ENCODE data around the gene MPDU1.
"Not testable (repeated sequence)": the region's sequence is repeated elsewhere in the genome, so short reads cannot be mapped to it uniquely, and the experiment has no call there.

The MPDU1 gene

DNA sequence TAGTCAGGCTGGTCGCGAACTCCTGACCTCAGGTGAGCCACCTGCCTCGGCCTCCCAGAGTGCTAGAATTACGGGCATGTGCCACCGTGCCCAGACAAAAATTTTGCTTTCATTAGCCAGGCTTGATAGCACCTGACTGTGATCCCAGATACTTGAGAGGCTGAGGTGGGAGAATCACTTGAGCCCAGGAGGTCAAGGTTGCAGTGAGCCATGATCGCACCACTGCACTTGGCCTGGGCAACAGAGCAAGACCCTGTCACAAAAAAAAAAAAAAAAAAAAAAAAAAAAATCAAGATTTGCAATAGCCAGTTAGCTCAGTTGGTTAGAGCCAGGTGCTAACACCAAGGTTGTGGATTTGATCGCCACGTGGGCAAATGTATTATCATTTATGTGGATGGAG is 37.2 kb downstream of the MPDU1 start:
- no peak for DNase-seq

DNA sequence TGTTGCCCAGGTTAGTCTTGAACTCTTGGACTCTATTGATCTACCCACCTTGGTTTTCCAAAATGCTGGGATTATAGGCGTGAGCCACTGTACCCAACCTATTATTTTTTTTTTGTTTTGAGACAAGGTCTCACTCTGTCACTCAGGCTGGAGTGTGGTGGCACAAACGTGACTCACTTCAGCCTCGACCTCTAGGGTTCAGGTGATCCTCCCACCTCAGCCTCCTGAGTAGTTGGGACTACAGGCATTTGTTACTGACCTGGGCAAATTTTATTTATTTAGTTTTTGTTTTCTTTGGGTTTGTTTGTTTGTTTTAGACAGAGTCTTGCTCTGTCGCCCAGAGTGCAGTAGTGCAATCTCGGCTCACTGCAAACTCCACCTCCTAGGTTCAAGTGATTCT is 40.0 kb downstream of the MPDU1 start:
- DNase-seq: no peak

DNA sequence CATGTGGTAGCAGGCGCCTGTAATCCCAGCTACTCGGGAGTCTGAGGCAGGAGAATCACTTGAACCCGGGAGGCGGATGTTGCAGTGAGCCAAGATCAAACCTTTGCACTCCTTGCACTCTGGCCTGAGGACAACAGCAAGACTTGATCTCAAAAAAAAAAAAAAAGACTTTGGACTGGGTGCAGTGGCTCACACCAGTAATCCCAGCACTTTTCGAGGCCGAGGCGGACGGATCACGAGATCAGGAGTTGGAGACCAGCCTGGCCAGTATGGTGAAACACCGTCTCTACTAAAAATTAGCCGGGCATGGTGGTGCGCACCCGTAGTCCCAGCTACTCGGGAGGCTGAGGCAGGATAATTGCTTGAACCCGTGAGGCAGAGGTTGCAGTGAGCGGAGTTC is 42.1 kb downstream of the MPDU1 start:
- not testable (repeated sequence) for DNase-seq

DNA sequence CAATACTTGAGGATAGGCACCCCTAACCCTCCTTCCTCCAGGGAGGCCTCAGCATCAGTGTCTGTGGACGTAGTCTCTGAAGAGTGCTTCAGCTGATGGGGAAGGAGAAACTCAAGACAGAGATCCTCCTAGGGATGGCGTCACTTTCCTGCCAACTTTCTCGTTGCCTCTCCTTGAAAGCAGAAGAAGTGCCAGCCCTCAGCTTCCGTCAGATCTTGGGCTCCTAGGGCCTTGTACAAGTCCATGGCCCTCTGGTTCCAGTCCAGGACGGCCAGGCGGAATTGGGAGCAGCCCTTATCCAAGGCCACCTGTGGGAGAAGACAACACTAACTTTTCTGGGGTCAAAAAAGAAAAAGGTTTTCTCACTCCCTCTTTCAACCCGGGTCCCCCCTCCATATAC is 42.7 kb downstream of the MPDU1 start:
- DNase-seq: no peak

DNA sequence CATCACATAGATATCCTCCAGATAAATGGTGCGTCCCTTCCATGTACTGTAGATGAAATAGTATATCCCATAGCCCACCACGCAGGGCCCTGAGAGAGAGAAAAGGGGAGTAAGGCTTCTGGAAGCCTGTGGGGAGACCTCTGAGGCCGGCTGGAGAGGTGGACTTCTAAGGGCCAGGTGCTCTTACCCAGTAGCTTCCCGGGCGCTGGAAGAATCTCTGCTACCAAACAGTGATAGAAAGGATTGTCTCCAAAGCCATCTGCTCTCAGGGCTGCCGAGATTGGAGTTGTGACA is 43.3 kb downstream of the MPDU1 start:
- no peak for DNase-seq

DNA sequence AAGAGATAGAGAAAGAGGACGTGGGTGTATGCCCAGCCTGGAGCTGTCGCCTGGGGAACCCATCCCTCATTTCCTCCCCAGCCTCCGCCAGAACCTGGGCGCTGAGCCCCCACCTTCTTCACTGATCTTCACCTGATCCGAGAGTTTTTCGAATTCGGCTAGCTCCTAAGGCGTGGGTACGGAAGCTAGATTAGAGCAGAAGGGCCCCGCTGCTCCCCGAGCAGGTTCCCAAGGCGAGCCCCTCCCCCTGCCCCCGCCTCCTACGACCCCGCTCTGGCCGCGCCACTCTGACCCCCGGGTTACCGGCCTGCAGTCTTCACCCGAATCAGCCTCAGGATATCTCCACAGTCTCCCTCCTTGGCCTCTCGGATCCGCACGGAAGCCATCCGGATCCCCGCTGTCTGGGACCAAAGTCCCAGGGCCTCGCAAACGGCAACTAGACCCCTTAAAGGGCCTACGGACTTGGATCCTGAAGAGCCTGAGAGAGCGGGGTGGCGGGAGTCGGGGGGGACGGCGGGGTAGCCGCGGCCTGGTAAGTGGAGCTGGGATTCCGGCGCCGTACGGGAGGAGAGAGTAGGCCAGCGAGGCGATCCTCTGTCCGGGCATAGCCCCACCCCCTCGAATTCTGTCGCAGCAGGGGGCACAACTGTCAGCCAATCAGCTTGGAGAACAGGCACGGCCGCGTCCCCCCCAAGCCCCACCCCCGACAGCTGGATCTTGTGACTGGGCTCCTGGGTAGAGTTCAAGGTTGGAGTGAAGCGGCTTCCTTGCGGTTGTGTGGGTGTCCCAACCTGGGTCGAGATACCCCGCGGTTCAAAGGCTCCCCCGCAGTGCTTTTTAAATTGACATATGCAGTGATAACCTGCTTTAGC is 43.8 kb downstream of the MPDU1 start, which contains the start of gene SAT2:
Gene SAT2, minus strand, starts transcription at position 572 of the 872 bp plus-strand sequence. Its CDS starts 186 bp downstream, at position 386.
- peak; percentile 85 for DNase-seq

DNA sequence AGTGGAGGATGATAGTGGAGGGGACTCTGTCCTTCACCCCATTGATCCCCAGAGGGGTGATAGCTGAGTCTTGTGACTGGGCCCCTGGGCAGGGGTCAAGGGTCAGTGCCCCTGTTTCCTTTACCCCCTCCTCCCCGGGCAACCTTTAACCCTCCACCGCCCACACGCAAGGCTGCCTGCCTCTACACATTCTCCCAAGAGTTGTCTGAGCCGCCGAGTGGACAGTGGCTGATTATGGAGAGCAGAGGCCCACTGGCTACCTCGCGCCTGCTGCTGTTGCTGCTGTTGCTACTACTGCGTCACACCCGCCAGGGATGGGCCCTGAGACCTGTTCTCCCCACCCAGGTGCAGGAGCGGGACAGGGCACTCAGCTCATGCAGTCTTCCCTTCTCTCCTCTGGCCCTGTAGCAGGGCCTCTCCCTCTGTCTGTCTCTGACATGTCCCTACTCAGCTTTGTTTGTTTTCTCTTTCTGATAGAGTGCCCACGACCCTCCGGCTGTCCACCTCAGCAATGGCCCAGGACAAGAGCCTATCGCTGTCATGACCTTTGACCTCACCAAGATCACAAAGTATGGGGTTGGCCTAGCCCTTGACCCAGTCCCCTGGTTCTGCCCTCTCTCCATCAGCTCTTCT is 46.4 kb downstream of the MPDU1 start, which contains the start of gene SHBG:
Gene SHBG, plus strand, starts transcription at position 197 of the 633 bp plus-strand sequence. Its CDS starts 38 bp downstream, at position 235.
- DNase-seq: no peak

GRCh38 chr17:7631398-7632380 is 48.0 kb downstream of the MPDU1 start:
- no peak for DNase-seq

DNA sequence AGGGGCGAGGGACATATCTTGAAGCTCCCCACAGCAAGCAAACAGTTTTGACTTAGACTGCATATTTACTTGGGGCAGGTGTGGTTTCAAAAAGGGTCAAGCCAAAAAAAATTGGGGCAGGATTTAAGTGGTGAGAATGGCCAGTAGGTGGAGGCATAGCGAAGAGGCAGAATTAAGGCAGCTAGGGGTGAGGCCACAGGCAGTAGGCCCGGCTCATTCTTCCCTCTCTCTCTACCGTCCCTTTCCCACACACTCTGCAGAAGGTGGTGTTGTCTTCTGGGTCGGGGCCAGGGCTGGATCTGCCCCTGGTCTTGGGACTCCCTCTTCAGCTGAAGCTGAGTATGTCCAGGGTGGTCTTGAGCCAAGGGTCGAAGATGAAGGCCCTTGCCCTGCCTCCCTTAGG is 48.8 kb downstream of the MPDU1 start:
- DNase-seq: peak; percentile 11

DNA sequence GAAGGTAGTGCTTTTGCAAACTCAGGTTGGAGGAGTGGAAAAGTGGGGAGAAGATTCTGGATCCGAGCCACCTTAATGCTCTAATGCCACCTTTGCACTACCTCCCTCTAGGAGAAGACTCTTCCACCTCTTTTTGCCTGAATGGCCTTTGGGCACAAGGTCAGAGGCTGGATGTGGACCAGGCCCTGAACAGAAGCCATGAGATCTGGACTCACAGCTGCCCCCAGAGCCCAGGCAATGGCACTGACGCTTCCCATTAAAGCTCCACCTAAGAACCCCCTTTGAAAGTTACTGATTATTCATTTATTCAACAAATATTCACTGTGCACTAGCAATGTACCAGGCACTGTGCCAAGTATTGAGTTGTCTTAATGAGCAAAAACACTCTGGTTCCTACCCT is 49.4 kb downstream of the MPDU1 start:
- no peak for DNase-seq

- DNase-seq: no peak
These were observed 50.7 kb downstream of the MPDU1 start for GRCh38 chr17:7634384-7634783.

- no peak for DNase-seq
These were observed 52.5 kb downstream of the MPDU1 start for GRCh38 chr17:7636163-7636562.
